Measurements from ENCODE around the gene KSR1.
A peak's percentile ranks its signal among the peaks of the same experiment; 100 is the strongest.

KSR1 gene

DNA sequence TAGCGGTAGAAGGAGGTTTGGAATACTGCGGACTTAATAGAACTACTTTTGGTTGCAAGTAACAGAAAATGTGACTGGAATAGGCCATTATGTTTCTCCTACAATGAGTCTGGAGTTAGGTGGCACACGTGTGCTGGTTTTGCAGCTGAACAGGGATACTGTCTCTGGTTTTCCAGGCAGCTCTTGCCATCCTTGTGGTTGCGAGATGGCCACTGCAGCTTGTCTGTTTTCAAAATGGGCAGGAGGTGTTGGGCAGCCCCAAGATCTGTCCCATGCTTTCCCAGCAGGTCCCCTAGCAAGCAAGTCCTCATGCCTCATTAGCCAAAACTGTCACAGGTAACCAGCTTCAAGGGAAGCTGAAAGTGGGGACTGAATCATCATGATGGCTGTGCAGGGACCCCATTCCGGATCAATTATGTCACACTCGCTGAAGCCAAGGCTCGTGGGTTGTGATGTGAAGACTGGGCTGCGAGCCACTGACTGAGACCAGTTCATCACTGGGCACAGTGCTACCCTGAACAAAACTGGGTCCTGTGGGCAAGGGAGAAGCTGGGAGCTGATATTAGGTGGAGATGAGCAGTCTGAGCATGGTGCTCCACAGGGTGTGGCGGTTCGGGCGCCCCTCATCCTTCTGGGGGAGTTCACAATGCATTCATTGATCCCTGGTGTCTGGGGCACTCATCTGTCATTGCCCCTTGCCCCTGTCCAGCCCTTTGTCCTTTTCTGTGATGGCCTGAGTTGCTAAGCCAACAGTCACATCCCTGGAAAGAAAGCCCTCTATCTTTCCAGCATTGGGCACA is 82.1 kb downstream of the KSR1 start:
- no peak for DNase-seq

DNA sequence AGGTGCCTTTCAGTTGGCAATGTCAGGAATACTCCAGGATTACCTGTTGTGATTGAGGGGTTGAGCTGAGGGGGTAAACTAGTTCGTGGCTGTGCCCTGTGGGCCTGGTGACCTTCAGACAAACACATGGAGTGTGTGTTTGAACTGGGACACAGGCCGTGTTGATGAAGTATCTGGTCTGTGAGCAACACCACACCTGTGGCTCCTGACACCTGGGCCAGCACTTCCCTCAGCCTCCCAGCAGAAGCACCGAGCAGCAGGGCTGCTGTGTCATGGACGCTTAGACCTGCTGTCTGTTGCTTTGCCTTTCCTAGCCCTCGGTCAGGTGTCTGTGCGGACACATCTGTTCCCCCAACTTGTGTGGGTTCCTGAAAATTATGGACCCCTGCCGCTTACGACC is 82.9 kb downstream of the KSR1 start:
- DNase-seq = no peak

DNA sequence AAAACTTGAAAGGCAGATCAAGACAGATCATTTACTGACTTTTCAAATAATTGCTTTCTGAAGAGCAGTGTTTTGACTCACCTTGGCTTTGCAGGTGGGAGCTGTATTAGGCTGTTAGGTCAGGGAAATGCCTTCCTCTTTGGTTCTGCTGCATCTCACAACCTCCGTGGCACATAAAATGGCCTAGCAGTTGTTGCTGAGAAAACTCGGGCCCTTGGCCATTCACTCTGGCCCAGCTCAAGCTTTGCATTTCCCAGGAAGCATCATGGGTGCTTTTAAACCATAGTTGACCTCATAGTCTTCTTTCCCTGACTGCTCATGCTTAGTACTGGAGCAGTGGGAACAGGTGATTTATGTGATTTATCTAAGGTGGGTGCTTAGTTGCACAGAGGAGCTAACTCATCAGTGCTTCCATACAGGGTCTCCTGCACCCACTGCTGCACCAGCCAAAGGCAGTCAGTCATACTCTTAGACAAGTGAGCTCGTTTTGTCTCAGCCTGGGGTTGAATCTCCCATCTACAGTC is 83.6 kb downstream of the KSR1 start:
- DNase-seq = no peak

DNA sequence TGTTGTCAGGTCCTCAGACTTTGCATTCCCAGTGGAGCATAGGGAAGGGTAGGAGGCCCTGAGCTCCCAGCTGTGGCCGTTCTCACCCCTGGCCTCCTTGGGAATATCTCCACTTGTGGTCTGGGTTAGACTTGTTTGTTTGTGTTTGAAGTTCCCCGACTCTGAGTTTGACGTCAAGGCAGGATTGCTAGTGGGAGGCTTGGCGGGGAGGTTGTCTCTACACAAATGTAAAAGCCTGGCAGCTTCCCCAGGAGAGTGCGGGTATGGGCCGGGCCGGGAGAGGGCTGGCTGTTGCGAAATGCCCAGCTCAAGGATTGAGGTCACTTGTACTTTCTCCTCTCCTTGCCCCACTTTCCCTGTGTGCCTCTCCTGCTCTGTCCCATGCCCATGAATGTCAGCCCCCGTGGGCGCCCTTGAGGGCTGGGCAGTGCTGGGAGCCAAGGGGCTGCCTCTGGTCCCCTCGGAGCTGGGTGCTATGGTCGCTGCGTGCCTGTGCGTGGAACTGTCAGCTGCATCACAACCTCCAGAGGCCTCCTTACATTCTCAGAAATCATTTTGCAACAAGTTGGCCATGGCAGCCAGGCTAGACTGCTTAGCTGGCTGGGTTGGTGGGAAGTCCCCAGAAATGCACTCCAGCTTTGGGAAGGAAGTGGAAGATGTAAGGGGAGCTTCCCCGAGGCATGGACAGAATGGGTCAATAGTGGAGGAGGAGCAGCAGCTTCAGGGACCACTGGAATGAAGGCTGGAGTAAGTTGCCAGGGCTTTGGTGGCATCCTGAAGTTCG is 84.3 kb downstream of the KSR1 start:
- DNase-seq = peak in 1 of 2 donors; percentile 33

DNA sequence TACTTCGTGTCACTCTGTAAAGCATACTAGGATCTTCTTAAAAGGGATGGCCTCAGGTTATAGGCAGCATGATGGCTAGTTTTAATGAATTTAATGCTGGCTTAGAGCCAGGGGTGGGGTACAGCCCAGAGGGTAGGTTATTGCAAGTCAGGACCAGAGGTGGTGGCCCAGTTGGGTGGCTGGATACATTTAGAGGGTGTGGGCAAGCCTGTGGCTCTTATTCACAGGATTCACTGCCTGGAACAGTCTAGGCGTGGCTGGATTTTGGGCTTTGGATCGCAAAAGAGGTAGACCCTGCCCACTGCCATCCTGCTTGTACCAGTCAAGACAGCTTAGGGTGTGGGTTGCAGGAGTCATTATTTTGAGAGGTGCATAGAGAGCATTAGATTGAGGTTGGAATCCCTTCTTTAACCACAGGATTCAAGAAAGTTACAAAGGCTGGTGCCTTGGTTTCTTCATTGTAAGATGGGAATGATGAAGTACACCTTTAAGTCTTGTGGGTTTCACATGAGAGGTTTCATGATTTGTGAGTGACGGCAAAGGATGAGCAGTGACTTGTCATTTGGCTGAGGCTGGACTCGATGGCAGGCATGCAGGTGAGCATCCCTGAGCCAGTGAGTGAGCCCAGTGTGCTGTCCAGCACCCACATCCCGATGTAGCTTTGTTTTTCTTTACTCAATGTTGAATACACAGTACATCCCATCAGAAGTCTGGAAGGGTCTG is 85.2 kb downstream of the KSR1 start:
- no peak for DNase-seq

DNA sequence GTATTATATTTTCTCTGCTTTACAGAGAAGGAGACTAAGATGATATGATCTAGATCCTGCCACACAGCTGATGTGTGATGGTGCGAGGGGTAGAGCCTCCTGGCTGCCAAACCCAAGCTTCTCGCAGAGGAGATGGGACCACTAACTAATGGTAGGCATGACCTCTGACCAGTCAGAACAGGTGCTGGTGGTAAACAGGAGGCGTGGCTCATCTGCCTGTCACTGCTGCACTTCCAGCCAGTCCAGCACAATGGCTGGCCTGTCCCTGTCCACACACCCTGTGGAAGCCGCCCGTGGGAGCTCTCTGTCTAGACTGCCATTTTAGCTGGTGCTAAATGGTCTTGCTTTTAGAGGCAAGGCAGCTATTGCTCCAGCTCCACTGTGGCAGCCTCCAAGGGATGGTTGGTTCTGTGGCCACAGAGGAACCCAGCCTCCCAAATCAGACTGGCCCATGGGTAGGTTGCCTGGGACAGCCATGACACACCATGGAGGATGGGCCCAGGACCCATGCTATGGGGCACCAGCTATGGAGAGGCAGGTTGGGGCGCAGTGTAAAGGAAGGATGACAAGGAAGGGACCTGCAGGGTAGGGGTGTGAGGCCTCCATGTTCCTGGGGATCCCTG is 86.7 kb downstream of the KSR1 start:
- no peak for DNase-seq

DNA sequence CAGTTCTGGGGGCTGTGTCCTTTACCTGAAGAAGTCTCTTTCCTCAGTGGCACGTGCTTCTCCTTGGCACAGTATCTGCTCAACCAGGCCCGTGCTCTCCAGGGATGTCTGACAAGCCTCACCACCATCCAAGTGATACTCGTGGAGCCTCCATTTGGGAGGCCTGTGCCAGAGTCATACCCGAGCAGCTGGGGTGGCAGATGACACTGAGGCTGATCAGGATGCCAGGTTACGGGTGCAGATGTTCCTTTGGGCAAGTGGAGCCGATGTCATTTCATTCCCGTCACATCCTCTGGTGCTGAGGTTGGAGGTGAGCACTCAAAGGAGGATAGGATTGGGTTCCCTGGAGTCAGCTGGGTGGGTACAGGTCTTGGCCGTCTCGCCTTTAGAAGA is 87.2 kb downstream of the KSR1 start:
- no peak for DNase-seq

DNA sequence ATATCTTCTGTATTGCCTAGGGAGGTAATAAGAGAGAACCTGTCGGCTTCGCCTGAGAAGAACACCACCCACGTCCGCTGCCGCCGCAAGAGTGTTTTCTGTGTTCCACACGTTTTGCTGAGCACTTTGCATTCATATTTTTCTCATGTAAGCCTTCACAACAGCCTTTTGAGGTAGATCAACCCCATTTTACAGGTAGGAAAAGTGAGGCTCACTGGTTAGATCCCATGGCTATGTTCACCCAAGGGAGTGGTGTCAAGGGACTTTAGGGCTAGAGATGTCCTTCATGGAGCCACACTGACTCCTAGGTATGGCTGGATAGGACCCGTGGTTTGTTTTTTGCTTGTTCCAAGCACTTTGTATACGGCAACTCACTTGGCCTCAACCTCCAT is 87.7 kb downstream of the KSR1 start:
- DNase-seq = no peak

DNA sequence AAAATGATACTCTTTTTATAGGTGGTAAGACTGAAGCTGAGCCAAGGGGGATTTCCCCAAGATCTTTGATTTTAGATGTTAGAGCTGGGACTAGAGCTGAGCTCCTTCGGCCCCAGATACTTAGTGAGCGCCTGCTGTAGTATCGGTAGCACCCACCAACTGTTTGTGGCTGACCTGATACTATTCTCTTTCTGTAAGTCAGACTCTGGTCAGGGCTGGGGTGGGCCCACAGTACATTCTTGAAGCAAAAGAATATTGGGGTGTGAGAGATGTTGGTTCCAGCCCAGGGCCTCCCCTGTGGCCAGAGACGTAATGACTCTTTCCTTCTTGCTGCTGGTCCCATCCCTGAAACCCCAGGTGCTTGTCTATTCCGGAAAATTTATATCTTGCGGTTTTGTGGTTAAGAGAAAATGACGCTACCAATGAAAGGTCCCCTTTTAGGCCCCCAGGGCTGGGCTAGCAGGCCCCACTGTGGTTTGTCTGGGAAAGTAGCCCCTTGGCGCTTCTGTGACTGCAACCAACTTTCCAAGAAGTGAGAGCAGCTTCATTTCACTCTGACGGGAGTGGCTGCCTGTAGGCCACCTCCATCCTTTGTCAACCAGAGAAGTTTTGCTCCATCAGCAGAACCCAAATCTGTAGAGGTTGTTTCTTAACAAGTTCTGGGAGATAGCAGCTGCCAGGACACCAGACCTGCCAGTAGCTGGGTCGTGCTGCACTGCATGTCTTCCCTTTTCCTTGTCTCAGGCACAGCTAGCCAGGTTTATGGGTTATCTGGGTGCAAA is 88.3 kb downstream of the KSR1 start:
- peak; percentile 20 to 31 for DNase-seq

DNA sequence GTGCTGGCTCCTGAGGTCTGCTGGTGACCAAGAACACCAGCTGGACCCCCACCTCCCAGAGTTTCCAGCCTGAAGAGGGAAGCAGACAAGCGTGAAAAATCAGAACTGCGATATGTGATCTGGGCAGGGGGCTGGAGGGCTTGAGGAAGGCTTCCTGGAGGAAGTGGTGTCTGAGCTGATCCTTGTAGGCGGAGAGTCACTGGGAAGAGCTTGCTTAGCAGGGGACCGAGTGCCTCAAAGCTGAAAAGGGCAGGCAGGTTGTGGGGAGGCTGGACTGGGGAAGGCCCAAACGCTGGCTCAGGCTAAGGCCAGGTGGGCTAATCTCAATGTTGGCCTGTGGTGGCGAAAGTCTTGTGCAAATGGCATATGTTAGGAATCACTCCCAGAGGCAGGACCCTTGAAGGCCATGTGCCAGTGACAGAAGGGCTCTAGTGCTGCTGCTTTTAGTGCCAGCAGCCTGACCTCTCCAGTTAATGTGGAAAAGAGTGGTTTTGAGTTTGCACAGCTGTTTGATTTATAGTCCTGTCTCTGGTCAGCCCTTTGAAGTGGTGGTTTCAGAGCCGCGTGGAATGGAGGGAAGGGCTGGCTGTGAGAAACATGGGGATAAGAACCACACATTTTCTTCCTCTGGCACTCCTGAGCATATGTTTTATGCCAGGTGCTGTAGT is 89.4 kb downstream of the KSR1 start:
- DNase-seq = no peak

DNA sequence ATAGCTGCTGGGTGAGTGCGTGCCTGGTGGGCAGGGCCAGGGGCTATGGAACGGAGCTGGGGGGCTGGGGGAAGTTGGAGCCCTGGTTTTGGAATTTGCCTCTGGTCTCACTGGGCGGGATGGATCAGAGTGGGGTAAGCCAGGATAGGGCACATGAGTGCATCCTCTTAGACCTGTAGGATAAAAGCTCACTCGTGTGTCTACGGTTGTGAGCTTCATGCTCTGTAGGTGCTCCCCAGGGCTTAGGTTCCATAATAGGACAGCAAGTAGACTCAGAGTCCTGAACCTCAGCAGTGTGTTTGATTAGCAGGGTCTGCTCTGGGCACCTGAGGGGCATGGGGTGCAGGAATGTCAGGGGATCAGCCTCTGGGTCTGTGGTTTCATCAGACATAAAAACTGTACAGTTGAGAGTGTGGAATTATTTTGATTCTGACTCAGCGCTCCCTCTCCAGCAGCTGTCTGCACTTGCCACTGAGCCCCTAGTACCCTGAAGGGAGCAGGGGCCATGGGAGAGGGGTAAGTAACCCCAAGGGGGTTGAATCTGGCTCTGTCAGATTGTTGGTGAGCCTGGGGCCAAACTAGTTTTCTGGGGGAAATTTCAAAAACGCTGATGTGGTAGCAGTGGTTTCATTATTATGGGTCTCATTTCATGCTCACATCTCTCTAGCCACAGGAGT is 90.5 kb downstream of the KSR1 start:
- no peak for DNase-seq

DNA sequence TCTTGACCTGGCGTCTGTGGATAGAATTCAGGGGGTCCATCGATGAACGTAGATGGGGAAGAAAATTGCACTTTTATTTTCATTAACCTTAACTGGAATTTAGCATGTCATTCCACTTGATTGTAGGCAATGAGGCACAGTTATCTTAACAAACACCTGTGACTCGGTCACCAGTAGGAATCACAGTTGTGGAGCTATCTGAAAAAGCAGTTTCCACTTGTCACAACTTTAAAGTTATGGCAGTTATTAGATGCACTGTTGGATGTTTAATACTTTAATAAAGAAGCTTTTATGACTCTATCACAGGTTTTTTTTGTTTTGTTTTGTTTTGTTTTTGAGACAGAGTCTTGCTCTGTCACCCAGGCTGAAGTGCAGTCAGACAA is 91.0 kb downstream of the KSR1 start:
- DNase-seq = no peak

DNA sequence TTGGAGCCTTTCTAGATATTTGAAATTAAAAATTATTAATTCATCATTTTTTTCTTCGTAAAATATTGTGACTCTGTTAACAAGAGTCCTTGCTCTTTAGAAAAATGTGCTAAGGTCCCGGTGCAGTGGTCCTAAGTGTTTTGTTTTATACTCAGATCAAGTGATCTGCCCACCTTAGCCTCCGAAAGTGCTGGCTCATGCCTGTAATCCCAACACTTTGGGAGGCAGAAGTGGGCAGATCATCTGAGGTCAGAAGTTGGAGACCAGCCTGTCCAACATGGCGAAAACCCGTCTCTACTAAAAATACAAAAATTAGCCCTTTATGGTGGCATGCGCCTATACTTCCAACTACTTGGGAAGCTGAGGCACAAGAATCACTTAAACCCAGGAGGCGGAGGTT is 92.1 kb downstream of the KSR1 start:
- no peak for DNase-seq

DNA sequence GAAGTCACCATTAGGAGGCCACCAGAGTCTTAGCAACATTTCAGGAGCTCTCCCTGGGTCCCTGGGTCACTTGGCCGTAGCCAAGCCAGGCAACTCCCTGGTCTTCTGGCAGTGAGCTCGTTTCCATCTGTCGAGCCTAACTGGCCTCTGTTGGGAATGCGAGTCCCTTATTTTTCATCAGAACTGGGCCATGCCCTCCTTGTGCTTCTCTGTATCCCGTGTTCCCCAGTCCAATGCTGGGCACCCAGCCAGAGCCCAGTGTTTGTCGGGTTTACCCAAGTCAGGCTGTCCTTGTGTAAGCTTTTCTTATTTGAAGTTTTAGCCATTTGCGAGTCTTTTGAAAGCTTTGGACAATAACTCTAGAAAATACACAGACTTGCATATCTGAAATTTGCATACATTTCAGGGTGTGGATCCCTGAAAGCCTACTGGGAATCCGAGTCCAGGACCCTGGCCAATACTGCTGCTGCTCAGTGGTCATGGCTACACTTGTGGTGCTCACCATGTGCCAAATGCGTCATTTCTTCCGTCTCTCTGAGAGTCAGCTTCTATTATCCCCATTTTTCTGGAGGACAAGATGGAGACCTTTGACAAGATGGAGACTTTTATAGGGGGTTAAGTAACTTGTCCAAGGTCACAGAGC is 93.1 kb downstream of the KSR1 start:
- DNase-seq = no peak

DNA sequence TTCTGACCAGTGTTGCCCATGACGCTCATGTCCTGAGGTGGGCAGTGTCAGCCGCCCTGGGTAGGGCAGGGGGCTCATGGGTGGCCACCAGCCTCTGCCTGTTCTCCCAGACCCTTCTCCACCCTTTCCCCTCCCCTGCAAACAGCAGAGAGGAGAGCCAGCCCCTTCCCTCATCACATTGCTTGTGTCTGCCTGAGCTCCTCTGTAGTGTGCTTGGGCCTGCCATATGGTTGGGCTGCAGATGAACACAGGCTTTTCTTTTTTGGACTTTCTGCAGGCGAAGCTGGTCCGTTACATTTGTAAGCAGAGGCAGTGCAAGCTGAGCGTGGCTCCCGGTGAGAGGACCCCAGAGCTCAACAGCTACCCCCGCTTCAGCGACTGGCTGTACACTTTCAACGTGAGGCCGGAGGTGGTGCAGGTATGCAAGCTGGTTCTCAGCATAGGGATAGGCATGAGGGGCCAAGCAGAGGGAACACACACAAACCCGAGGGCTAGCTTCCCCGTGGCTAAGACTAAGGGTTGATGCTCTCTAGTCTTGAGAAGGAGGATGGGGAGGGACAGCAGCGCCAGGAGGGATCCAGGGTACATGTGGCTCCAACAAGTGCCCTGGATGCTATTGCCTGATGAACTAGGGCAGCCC is 94.2 kb downstream of the KSR1 start:
- no peak for DNase-seq

DNA sequence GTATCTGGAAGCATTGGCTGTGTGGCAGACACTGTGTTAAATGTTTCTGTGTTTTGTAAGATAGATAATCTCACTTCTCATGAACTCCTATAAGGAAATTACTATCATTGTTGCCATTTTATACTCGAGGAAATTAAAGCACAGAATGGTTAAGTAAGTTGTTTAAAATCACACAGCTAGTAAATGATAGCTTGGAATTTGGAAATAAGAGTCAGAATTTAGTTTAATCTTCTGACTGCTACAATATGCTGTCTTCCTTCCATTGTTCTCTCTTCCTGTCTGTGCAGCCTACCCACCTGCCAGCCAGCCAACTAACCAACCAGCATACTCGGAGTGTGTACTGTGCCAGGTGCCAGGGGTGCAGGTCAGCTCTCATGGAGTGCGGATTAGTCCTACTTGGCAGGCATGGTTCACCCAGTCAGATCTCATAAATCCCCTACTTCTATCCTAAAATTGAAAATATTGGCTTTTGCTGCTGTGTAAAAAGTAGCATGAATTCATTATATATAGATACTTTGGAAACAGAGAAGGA is 94.8 kb downstream of the KSR1 start:
- no peak for DNase-seq

DNA sequence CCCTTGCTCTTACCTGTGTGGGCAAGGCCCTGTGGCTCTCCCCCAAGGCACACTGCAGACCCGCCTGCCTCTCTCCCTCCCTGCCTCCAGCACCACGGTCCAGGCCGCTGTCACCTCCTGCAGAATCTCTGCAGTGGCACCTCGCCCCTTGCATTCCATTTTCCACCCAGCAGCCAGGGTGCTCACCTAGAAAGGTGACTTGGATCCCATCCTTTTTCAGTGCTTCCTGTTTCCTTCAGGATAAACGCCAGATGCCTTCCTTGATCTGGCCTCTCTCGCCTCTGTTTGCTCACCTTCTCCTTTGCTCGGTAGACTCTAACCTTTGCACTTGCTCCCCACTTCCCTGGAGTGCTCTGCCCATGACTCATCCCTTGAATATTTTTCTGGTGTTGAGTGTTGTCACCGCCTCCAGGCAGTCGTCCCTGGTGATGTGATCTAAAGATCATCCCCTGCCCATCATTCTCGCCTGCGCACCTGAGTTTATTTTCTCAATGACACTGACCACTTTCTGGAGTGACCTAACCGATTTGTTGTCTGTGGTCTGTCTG is 95.5 kb downstream of the KSR1 start:
- DNase-seq = no peak

DNA sequence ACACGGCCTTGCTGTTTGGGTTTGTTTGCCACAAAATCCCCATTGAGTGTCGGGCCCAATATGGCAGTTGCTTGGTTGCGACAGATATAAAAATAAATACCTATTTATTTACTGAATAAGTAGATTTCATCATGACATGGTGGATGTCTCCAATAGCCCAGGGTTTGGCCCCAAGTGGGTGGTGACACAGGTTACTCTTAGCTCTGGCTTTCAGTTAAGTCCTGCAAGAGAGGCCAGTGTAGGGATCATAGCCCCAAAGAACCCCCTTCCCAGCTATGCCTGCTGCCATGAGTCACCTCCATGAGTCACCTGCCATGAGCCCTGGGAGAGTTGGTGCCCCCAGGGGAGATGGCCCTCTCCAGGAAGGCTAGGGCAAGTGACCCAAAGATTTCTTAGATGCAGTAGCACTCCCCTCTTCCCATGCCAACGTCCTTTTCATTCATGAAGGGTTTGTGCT is 96.1 kb downstream of the KSR1 start:
- peak in 1 of 2 donors; percentile 7 for DNase-seq

DNA sequence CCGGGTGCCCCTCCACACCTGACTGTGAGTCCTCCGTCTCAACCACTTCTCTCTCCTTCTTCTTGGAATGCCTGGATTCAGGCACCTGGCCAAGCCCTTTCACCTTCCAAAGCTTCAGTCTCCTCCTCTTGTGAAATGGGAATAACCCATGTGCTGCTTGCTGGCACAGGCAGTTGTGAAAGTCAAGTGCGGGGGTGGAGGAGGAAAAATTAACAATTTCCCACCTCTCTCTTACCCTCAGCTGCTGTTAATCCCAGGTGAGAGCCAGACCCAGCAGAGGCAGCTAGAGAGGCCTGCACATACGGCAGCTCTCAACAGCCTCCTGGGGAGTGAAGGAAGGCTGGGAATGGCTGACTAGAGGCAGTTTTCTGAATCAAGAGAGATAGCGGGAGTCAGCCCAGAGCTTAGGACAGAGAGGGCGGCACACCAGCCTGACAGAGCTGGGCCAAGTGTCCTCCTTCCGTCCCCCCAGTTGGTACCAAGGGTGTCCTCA is 96.8 kb downstream of the KSR1 start:
- no peak for DNase-seq
